ENCODE measurements around the gene TTC9.

The TTC9 gene

GRCh38 chr14:70622111-70622712 is 19.5 kb upstream of the TTC9 start:
- no peak overlapping the region for H3K4me3 ChIP-seq (IDR thresholded peaks at IDR 0.05; ENCODE audit: insufficient read depth, low read depth, low read length)
- TF ChIP-seq CTCF (conservative IDR thresholded peaks at IDR 0.05; ENCODE audit: low read depth, low read length) = peak; percentile 55

GRCh38 chr14:70624972-70625371 is 16.7 kb upstream of the TTC9 start:
- no peak overlapping the region for H3K9ac ChIP-seq
- no peak overlapping the region for H3K4me2 ChIP-seq
- no peaks in the 10 kb centered on the region for H3K36me3 ChIP-seq (ENCODE audit: insufficient read depth)
- no peak overlapping the region for H3K4me3 ChIP-seq (IDR thresholded peaks at IDR 0.05; ENCODE audit: insufficient read depth, low read depth, low read length)
- H3K79me2 ChIP-seq (ENCODE audit: insufficient read depth, low read depth) = no peaks in the 10 kb centered on the region
- TF ChIP-seq CTCF (conservative IDR thresholded peaks at IDR 0.05; ENCODE audit: low read depth, low read length) = no peak
- no peak overlapping the region for H2AFZ ChIP-seq (ENCODE audit: low read depth)
- H4K20me1 ChIP-seq (ENCODE audit: insufficient read depth) = no peaks in the 10 kb centered on the region
- H3K27ac ChIP-seq = no peak overlapping the region
- H3K27me3 ChIP-seq (ENCODE audit: insufficient read depth, low read depth) = no peaks in the 10 kb centered on the region
- H3K4me1 ChIP-seq (ENCODE audit: low read depth, poor library complexity, severe bottlenecking) = no peaks in the 10 kb centered on the region

More at GRCh38 chr14:70622111-70622712, 19.5 kb upstream of the TTC9 start:
- Histone ChIP-seq H4K20me1 (ENCODE audit: insufficient read depth) (no peaks in the 10 kb centered on the region), H3K79me2 (ENCODE audit: insufficient read depth, low read depth) (no peaks in the 10 kb centered on the region), H3K36me3 (ENCODE audit: insufficient read depth) (no peaks in the 10 kb centered on the region), H3K27ac (no peak overlapping the region), H3K4me2 (no peak overlapping the region), H3K27me3 (ENCODE audit: insufficient read depth, low read depth) (no peaks in the 10 kb centered on the region), H3K9ac (no peak overlapping the region), H2AFZ (ENCODE audit: low read depth) (no peak overlapping the region), H3K4me1 (ENCODE audit: low read depth, poor library complexity, severe bottlenecking) (no peaks in the 10 kb centered on the region)

GRCh38 chr14:70631948-70632347 is 9.8 kb upstream of the TTC9 start:
- Histone ChIP-seq H3K4me3 (IDR thresholded peaks at IDR 0.05; ENCODE audit: insufficient read depth, low read depth, low read length) (no peak overlapping the region), H3K4me2 (no peak overlapping the region), H3K9ac (no peak overlapping the region), H3K4me1 (ENCODE audit: low read depth, poor library complexity, severe bottlenecking) (no peaks in the 10 kb centered on the region), H4K20me1 (ENCODE audit: insufficient read depth) (no peaks in the 10 kb centered on the region), H3K27ac (no peak overlapping the region), H3K79me2 (ENCODE audit: insufficient read depth, low read depth) (no peaks in the 10 kb centered on the region), H2AFZ (ENCODE audit: low read depth) (no peak overlapping the region), H3K27me3 (ENCODE audit: insufficient read depth, low read depth) (no peaks in the 10 kb centered on the region), H3K36me3 (ENCODE audit: insufficient read depth) (no peaks in the 10 kb centered on the region)
- TF ChIP-seq CTCF (conservative IDR thresholded peaks at IDR 0.05; ENCODE audit: low read depth, low read length) = no peak

GRCh38 chr14:70635971-70636595 is 5.6 kb upstream of the TTC9 start:
- H3K36me3 ChIP-seq (ENCODE audit: insufficient read depth) = no peaks in the 10 kb centered on the region
- H3K27me3 ChIP-seq (ENCODE audit: insufficient read depth, low read depth) = no peaks in the 10 kb centered on the region
- H3K27ac ChIP-seq = no peak overlapping the region
- H3K4me1 ChIP-seq (ENCODE audit: low read depth, poor library complexity, severe bottlenecking) = no peaks in the 10 kb centered on the region
- no peak overlapping the region for H3K4me2 ChIP-seq
- no peak overlapping the region for H3K4me3 ChIP-seq (IDR thresholded peaks at IDR 0.05; ENCODE audit: insufficient read depth, low read depth, low read length)
- no peaks in the 10 kb centered on the region for H3K79me2 ChIP-seq (ENCODE audit: insufficient read depth, low read depth)
- no peaks in the 10 kb centered on the region for H4K20me1 ChIP-seq (ENCODE audit: insufficient read depth)
- H2AFZ ChIP-seq (ENCODE audit: low read depth) = no peak overlapping the region
- no peak overlapping the region for H3K9ac ChIP-seq
- TF ChIP-seq CTCF (conservative IDR thresholded peaks at IDR 0.05; ENCODE audit: low read depth, low read length) = no peak

All from KMS-11 (cell line).